Neutrophil (primary cell): ENCODE results near the gene RNASE3.
A peak's percentile ranks its signal among the peaks of the same experiment; 100 is the strongest.

ENCODE experiments used
- H3K27ac ChIP-seq: fragments of 200-600 bp; sonication (generic); 2 replicates; pipeline ENCODE4 v1.5.1; 2016; ENCODE audit warnings: mild to moderate bottlenecking, moderate library complexity
- H3K27me3 ChIP-seq: fragments of 200-600 bp; sonication (generic); 2 replicates; pipeline ENCODE4 v1.6.0; 2016; ENCODE audit warnings: mild to moderate bottlenecking
- H3K36me3 ChIP-seq: fragments of 200-600 bp; sonication (generic); 2 replicates; pipeline ENCODE4 v1.5.1; 2017
- H3K4me1 ChIP-seq, 2 experiments: fragments of 200-600 bp in 1 of 2; sonication (generic) in 1 of 2; 1 replicate in 1 of 2; 2 replicates in 1 of 2; pipeline versions ENCODE4 v1.5.1 to v1.6.1; 2013 to 2016; ENCODE audit warnings: low read depth in 1 of 2, low read length in 1 of 2, mild to moderate bottlenecking in 1 of 2, moderate library complexity in 1 of 2; ENCODE audit not compliant: control insufficient read depth in 1 of 2, insufficient read depth in 1 of 2
- H3K4me3 ChIP-seq, 2 experiments: fragments of 200-600 bp in 1 of 2; sonication (generic) in 1 of 2; 1 replicate in 1 of 2; 2 replicates in 1 of 2; pipeline ENCODE4 v1.5.1; 2013 to 2016; ENCODE audit warnings: low read depth in 1 of 2, low read length in 1 of 2, mild to moderate bottlenecking in 1 of 2, moderate library complexity in 1 of 2
- H3K9me3 ChIP-seq: fragments of 200-600 bp; sonication (generic); 2 replicates; pipeline ENCODE4 v1.5.1; 2016
- CTCF ChIP-seq: fragments of 200-600 bp; sonication (generic); IDR thresholded peaks from 2 replicates; pipeline ENCODE4 v1.5.1; 2016; ENCODE audit warnings: antibody characterized with exemption

RNASE3 gene

GRCh38 chr14:20855652-20856291 is 35.4 kb upstream of the RNASE3 start:
- Histone ChIP-seq H3K27ac (no peak overlapping the region), H3K9me3 (no peaks in the 10 kb centered on the region), H3K27me3 (no peaks in the 10 kb centered on the region), H3K36me3 (no peaks in the 10 kb centered on the region), H3K4me3 (no peak overlapping the region), H3K4me1 (no peaks in the 10 kb centered on the region)
- peak; percentile 68 for TF ChIP-seq CTCF

DNA sequence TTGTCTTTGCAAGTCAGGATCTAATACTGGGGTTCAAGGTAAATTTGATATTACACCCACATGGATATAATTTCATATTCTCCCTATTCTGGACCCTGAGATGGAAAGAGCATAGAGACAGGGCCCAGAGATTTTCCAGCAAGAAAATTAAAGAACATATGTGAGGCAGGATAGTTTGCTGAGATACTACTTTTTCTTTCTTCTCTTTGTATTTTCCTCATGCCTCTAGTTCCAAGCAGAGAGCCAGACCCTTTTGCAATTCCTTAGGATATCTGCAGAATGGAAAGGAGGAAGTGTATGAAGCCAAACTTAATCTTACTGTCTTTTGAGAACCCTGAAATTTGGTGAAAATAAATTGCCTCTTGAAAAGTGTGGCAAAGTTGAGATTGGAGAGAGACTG is 34.0 kb upstream of the RNASE3 start:
- Histone ChIP-seq H3K4me1 (no peaks in the 10 kb centered on the region), H3K27me3 (no peaks in the 10 kb centered on the region), H3K9me3 (no peaks in the 10 kb centered on the region), H3K27ac (no peak overlapping the region), H3K4me3 (no peak overlapping the region), H3K36me3 (no peaks in the 10 kb centered on the region)
- TF ChIP-seq CTCF: no peak

DNA sequence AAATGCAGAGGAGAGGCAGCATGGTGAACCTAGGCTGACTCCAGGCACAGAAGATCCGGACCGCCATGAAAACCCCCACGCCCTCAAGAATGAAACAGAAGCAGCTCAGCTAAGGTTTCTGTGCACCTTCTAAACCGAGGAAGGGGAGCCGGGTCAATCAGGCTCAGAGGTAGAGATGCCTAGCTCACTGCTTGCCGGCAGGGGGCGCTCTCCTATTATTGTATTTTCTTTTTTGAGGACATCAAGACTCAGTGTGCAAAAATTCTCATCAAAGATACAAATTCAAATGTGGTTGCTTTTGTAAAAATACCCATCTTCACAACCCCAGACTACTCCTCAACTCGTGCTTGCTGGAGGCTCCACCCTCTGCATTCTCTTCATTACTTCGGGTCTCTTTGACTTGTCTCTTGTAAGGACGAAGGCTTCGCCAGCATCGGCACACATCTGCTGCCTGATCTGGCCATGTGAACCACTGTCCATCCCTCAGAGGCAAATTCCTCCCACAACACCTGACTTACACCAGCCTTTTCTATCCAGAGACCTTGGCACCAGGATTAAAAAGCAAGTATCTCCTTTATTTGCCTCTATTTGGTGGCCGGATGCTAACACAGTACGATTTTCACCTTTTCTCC is 33.4 kb upstream of the RNASE3 start:
- Histone ChIP-seq H3K27me3 (no peaks in the 10 kb centered on the region), H3K36me3 (no peaks in the 10 kb centered on the region), H3K9me3 (no peaks in the 10 kb centered on the region), H3K4me1 (no peaks in the 10 kb centered on the region), H3K4me3 (no peak overlapping the region), H3K27ac (no peak overlapping the region)
- TF ChIP-seq CTCF: peak; percentile 90

DNA sequence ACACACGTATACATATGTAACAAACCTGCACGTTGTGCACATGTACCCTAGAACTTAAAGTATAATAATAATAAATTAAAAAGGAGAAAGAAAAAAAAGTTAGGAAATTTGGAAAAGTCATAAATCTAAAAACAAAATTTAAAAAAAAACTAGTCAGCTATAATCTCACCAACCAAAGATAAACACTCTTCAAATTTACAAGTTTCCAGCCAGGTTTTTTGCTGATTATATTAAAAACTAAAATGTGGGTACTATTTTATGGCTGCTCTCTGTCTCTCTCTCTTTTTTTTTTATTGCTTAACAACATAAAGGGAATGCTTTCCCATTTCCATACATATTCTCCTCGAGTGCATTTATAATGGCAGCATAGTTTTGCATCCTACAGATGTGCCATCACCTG is 25.0 kb upstream of the RNASE3 start:
- H3K27ac ChIP-seq: no peak overlapping the region
- H3K27me3 ChIP-seq: no peaks in the 10 kb centered on the region
- H3K36me3 ChIP-seq: no peaks in the 10 kb centered on the region
- H3K9me3 ChIP-seq: no peaks in the 10 kb centered on the region
- H3K4me3 ChIP-seq: no peak overlapping the region
- no peak for TF ChIP-seq CTCF
- H3K4me1 ChIP-seq: peaks cover 0 to under 1% of the 10 kb centered on the region in 2 experiments

GRCh38 chr14:20866963-20867362 is 24.2 kb upstream of the RNASE3 start:
- no peak overlapping the region for H3K27ac ChIP-seq
- no peak for TF ChIP-seq CTCF
- H3K4me3 ChIP-seq: no peak overlapping the region
- no peaks in the 10 kb centered on the region for H3K9me3 ChIP-seq
- no peaks in the 10 kb centered on the region for H3K36me3 ChIP-seq
- peaks cover 0 to 4% of the 10 kb centered on the region in 2 experiments for H3K4me1 ChIP-seq
- H3K27me3 ChIP-seq: no peaks in the 10 kb centered on the region
